Activated CD8-positive, alpha-beta T cell treated with anti-CD3 and anti-CD28 coated beads for 36 hours (primary cell): ENCODE results near the gene CCDC6. TPM values are rescaled to one million over a fixed set of nuclear protein-coding genes. Genes with fewer than 3 reads are reported as not detected.

Experiments
- ATAC-seq: fragments of 200-7000 bp; cut with Tn5 transposase; one replicate; pipeline ENCODE4 v1.10.0; 2021; ENCODE audit warnings: mild to moderate bottlenecking, moderate library complexity
- CTCF ChIA-PET: fragments of 350-600 bp; sonication (Branson Sonifier 250); formaldehyde crosslinking; loops from one replicate; lab custom pipeline; 2021; ENCODE audit warnings: antibody characterized with exemption; lab: Charles Lee
- POLR2A ChIA-PET: fragments of 350-600 bp; sonication (Branson Sonifier 250); formaldehyde crosslinking; loops from one replicate; lab custom pipeline; 2021; ENCODE audit warnings: antibody characterized with exemption; lab: Charles Lee
- DNase-seq: peaks from one replicate; pipeline ENCODE4 v3.0.0-alpha.2; 2020
- H3K27ac Mint-ChIP-seq: one replicate; pipeline ENCODE4 v1.8.0; 2021; ENCODE audit warnings: mild to moderate bottlenecking, mixed read lengths
- H3K27me3 Mint-ChIP-seq: one replicate; pipeline ENCODE4 v1.8.0; 2021; ENCODE audit warnings: mixed read lengths
- H3K36me3 Mint-ChIP-seq: one replicate; pipeline ENCODE4 v1.8.0; 2021; ENCODE audit warnings: low read depth, mixed read lengths
- H3K4me1 Mint-ChIP-seq: one replicate; pipeline ENCODE4 v1.8.0; 2021; ENCODE audit warnings: low read depth, mixed read lengths
- H3K4me3 Mint-ChIP-seq: one replicate; pipeline ENCODE4 v1.8.0; 2021; ENCODE audit warnings: mild to moderate bottlenecking, moderate library complexity, mixed read lengths
- H3K9me3 Mint-ChIP-seq: one replicate; pipeline ENCODE4 v1.8.0; 2021; ENCODE audit warnings: mixed read lengths
- CTCF ChIP-seq: fragments of 200-600 bp; IDR thresholded peaks from one replicate; pipeline ENCODE4 v1.8.0; 2022; ENCODE audit warnings: antibody characterized with exemption, mild to moderate bottlenecking
- intact Hi-C: fragments of 100-400 bp; cut with micrococcal nuclease; formaldehyde crosslinking; loops from one replicate; pipeline ENCODE4 v1.10.0; 2022
- total RNA-seq, 2 experiments: library from RNA; stranded (reverse); gene quantifications; one replicate each; pipeline ENCODE4 v1.2.3, GENCODE V29; 2021

CCDC6 gene
- total RNA-seq, 2 experiments from 2014 or later = 34.8 to 35.8 TPM

- DNase-seq (no peak), ATAC-seq (no peak)
- Mint-ChIP-seq H3K36me3 (peaks cover 36% of the 10 kb centered on the region), H3K27me3 (no peaks in the 10 kb centered on the region), H3K4me1 (peaks cover 40% of the 10 kb centered on the region), H3K9me3 (no peaks in the 10 kb centered on the region), H3K27ac (no peak overlapping the region), H3K4me3 (no peak overlapping the region)
- POLR2A ChIA-PET = no interaction called here
- intact Hi-C loops = no loop called here
- TF ChIP-seq CTCF = no peak
- CTCF ChIA-PET = interaction anchor here (1.2 to 2.7 kb wide), 5 partner anchors 8 to 206 kb away, joined by 3 to 25 read pairs (median 12); partner anchors contain the start of gene CCDC6
These were observed 74.5 kb downstream of the CCDC6 start for GRCh38 chr10:59831658-59832503.

- Mint-ChIP-seq H3K4me3 (no peak overlapping the region), H3K36me3 (peaks cover 46% of the 10 kb centered on the region), H3K27me3 (no peaks in the 10 kb centered on the region), H3K27ac (no peak overlapping the region), H3K9me3 (no peaks in the 10 kb centered on the region), H3K4me1 (peaks cover 43% of the 10 kb centered on the region)
- intact Hi-C loops = no loop called here
- peak; percentile 30 for ATAC-seq
- ChIA-PET POLR2A (no interaction called here), CTCF (interaction anchor here (0.6 to 2.7 kb wide), 15 partner anchors 9 to 211 kb away, joined by 3 to 25 read pairs (median 3); partner anchors contain the start of gene CCDC6)
- peak; percentile 41 for DNase-seq
- peak; percentile 73 for TF ChIP-seq CTCF
These were observed 75.6 kb downstream of the CCDC6 start for GRCh38 chr10:59830601-59831259.

- intact Hi-C loops = loop anchor here (10.0 kb wide), 1 partner anchor 205 kb away; no protein-coding TSS in a partner anchor
- Mint-ChIP-seq H3K27ac (no peak overlapping the region), H3K4me1 (peaks cover 40% of the 10 kb centered on the region), H3K36me3 (peaks cover 53% of the 10 kb centered on the region), H3K4me3 (no peak overlapping the region), H3K27me3 (no peaks in the 10 kb centered on the region), H3K9me3 (no peaks in the 10 kb centered on the region)
- DNase-seq (no peak), ATAC-seq (peak; percentile 45)
- ChIA-PET CTCF (interaction anchor here (0.9 kb wide), 1 partner anchor 77 kb away, joined by 3 read pairs; the partner anchor contains the start of gene CCDC6), POLR2A (no interaction called here)
- TF ChIP-seq CTCF = no peak
These were observed 76.8 kb downstream of the CCDC6 start for GRCh38 chr10:59829601-59830000.

GRCh38 chr10:59829024-59829423 lies 77.3 kb downstream of the CCDC6 start:
- Mint-ChIP-seq H3K27ac (no peak overlapping the region), H3K9me3 (no peaks in the 10 kb centered on the region), H3K4me1 (peaks cover 43% of the 10 kb centered on the region), H3K36me3 (peaks cover 58% of the 10 kb centered on the region), H3K4me3 (no peak overlapping the region), H3K27me3 (no peaks in the 10 kb centered on the region)
- POLR2A ChIA-PET = no interaction called here
- TF ChIP-seq CTCF = no peak
- ATAC-seq = no peak
- CTCF ChIA-PET = interaction anchor here (0.6 to 1.0 kb wide), 3 partner anchors 9 to 203 kb away, joined by 3 read pairs; partner anchors contain the start of gene CCDC6
- intact Hi-C loops = loop anchor here (10.0 kb wide), 1 partner anchor 206 kb away; no protein-coding TSS in a partner anchor
- no peak for DNase-seq
